SHP77 treated with DMSO at 0.1 percent for 48 hours (cell line): ENCODE measurements around the gene CPXM2.

ENCODE experiments used
- DNase-seq: peaks from one replicate; lab custom pipeline; 2025; lab: John Stamatoyannopoulos, UW

The CPXM2 gene

DNA sequence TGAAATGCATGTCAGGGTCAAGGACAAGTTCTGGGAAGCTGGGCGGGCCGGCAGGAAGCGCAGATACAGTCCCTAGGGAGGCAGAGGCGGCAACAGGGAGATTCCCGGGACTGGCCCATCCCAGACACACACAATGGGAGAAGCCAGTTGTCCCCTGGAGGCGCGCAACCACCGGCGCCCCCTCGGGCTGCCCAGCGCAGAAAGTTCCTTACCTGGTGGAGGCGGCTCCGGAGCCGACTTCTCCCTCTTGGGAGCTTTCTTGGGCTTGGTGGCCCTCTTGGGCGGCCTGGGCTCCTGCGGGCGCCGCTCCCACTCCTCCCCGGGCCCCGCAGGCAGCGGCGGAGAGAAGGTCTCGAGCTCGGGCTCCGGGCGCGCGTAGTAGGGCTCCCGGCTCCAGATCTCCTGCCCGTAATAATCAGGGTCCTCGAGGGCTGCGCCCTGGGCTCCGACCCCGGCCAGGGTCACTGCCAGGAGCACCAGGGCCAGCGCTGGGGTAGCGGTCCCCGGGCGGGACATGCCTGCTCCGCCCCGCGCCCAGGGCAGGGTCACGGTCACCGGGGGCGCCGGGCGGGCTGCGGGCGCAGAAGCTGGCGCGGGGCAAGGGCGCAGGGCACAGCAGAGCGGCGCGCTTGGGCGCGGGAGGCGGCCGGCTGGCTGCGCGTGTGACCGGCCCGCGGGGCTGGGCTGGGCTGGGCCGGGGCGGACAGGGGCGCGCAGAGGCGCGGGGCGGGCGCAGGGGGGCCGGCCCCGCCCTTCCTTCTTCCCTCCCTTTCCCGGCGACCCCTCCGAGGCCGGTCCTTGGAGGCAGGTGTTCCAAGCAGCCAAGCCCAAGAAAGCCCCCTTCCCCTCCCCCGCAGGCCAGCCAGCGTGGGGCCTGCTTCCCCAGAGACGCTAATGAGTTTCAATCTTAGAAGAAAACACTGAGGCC, at the start of gene CPXM2:
Gene CPXM2 (minus strand): TSS at position 664 of the 928 bp plus-strand sequence. CDS start 148 bp downstream, at position 516.
- DNase-seq, result no peak

DNA sequence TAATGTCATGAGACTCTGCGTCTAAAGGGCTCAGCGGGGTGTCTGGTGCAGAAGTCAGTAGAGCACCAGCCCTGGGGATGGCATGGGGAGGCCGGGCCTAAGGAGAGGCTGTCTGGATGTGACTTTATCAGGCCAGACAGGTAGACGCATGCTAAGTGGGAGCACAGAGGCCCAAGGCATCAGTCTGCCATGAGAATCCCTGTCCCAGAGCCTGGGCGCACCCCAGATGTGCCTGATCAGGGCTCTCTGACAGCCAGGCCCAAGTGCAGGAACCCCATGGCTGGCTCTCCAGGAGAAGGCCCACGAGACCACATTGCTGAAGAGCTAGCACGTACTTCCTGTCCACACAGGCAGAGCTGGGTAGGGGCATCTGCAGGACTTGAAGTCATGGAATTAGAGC, 48.0 kb upstream of the CPXM2 start:
- DNase-seq, result no peak

DNA sequence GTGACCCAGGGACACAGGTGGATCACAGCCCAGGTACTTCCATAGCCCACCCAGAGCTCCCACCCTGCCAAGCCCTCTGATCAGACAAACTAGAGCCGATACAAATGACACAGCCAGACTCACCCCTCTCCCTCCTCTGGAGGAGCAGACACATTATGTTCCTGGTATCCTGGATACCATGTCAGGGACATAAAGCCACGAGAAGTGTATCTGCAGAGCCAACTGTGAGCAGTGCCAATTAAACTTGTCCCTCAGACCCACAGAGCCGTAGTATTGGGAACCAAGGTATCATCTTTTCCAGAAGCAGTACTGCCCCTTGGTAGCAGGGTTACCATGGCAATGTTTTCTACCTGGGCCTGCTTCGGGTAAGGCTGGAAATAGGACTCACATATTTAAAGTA, 47.3 kb upstream of the CPXM2 start:
- DNase-seq, result no peak

DNA sequence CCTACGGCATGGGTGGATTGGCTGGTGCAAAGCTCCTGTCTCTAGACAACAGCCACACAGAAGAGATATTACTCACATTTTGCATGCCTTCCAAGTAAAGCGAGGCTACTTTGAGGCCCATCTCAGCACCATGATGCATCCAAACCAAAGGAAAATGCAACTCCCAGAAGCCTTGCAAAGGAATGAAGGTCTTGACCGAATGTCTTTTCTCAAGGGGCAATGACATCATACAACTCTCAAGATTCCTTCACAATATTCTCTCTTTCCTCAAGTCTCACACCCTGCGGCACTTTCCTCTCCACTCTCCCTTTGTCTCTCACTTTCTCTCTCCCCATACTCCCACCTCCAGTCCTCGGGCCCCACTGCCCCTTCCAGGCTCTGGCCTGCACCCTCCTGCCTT, 44.8 kb upstream of the CPXM2 start:
- no peak for DNase-seq

DNA sequence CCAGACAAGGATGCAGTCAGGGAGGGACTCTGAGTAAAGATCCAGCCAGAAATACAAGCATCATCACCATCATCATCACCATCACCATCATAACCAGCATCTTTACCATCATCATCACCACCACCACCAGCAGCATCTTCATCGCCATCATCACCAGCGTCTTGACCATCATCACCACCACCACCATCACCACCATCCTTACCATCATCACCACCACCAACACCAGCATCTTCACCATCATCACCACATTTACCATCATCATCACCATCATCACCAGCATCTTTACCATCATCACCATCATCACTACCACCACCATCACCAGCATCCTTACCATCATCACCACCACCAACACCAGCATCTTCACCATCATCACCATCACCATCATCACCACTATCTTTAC, 44.1 kb upstream of the CPXM2 start:
- DNase-seq, result no peak

DNA sequence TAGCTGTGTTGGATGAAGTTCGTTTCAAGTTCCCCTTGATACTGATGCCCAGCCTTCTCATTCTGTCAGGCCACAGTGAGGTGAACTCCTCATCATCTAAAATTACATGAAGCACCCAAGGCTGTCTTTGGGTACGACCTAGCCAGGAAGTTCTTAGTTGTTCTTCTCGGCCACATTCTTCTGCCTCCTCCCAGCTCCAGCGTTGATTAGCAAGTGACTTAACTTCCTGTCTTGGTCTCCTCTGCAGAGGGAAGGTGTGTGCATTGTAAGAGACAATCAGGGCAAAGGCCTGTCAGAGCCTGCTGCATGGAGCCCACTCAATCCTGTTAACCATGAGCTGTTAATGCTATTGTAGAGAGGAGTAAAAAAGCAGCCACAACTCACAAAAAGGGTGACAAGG, 43.2 kb upstream of the CPXM2 start:
- DNase-seq, result no peak

DNA sequence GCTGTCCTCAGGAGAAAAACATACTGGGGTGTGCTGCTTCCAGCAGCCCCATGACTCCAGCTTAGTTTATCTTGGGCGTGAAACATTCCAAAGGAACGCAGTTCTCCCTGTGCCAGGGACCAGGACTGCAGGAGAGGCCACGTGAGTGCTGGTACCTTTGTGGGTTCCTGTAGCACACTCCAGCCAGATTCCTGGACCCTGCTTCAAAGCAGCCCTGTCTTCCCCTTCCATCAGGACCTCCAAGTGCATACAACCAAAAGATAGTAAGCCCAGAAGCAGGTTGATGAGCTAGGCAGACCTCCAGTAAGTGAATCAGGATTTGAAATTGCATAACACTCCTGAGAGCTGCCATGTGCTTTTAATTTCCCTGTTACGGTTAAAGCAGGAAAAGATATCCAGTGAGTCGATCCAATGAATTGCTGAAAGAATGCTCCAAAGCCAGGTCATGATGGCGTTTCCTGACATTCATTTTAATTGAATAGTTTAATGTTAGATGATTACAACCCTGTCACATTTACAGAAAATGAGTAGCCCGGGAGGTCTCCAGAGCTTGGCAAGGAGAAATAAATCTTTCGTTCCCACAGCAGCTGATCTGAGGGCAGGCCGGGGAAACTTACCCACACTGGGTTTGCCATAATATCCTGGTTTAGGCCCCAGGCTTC, 38.9 kb upstream of the CPXM2 start:
- DNase-seq, result no peak

DNA sequence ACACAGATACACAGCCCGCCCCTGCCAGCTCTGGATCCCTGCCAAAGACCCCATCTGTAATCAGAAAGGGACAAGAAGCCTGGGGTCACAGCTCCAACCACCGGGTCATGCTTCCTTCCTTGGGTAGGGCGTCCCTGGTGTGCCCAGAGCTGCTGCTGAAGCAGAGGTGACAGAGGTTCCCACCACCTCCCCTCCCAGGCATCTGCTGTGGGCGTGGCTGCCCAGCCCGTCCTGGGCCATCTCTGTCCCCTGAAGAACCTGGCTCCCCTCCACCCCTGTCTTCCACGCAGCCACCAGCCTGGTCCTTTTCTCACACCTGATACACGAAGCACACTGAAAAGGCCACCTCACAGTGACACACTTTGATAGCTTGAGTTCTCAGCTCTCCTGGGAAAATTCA, 38.2 kb upstream of the CPXM2 start:
- no peak for DNase-seq

DNA sequence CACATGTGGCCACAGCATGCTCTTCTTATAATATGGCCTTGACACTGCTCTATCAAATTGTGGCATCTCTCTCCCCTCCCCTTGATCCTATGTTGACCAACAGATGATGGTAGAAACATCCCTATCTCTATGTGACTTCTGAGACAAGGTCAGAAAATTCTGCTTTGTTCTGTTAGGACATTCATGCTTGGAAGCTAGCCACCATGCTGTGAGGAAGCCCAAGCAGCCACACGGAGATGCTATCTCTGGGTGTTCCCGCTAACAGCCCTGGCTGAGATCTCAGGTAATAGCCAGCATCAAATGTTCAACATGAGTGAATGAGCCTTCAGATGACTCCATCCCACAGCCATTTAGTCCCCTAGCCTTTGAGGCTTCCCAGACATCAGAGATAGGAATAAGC, 36.8 kb upstream of the CPXM2 start:
- DNase-seq, result no peak

DNA sequence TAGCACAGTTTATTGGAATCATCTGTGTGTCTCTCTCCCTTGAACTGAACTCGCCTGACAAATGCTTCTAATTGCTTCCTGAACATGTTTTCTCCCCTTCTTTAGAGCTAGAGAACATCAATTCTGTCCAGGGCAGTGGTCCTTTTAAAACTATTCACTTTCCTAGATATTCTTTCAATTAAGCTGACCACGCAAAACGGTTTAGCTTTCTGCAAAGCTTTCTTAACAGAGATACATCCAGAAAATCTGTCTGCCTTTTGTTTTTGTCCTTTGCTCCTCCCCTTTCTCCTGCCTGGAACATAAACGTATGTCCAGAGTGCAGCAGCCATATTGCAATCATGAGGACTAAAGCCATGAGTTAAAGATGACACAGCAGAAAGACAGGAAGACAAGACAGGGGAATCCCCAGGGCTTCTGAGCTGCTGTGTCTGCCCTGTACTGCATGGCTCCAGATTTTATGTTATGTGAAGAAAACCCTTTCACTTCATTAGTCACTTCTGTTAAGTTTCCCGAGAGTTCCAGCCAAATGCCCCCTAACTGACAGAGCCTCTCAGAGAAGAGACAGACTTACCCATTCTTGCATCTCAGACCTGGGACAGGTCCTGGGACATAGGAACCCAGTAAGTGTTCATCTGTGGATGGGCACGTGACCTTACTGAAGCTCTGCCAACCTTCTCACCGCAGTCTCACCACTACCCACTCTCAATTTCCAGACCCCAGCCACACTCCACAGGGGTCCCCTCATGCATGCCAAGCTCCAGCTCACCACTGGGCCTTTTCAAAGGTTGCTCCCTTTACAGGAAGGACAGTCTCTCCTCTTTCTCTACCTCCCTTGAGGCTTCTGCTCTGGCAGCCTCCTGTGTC, 35.0 kb upstream of the CPXM2 start:
- no peak for DNase-seq

DNA sequence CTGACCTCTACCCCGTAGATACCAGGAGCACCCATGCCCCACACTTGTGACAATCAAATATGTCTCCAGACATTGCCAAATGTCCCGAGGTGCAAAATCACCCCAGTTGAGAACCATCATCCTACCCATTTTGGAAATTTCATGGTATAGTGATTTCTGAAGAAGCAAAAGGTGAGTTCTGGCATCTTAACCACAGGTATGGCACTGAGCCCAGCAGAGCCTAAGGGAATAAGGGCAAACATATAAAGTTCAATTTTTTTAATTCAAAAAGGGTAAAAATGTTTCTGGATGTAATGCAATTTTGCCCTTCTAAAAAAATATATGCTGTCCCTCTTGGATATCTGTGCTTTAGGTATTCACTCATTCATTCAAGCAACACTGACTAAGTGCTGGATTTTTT, 30.5 kb upstream of the CPXM2 start:
- no peak for DNase-seq

DNA sequence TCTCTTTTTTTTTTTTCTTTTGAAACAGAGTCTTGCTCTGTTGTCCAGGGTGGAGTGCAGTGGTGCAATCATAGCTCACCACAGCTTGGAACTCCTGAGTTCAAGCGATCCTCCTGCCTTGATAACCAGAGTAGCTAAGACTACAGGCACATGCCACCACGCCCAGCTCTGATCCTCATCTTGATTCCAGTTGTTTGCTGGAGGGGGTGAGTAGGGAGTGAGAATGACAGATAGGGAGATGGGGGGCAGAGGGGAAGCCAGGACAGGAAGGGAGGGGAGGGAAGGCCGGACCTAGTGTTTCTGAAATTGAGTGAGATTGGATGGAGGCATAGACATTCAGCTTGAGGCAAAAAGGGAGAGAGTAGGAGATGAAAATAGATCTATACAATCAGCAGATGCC, 25.2 kb upstream of the CPXM2 start:
- DNase-seq, result no peak

DNA sequence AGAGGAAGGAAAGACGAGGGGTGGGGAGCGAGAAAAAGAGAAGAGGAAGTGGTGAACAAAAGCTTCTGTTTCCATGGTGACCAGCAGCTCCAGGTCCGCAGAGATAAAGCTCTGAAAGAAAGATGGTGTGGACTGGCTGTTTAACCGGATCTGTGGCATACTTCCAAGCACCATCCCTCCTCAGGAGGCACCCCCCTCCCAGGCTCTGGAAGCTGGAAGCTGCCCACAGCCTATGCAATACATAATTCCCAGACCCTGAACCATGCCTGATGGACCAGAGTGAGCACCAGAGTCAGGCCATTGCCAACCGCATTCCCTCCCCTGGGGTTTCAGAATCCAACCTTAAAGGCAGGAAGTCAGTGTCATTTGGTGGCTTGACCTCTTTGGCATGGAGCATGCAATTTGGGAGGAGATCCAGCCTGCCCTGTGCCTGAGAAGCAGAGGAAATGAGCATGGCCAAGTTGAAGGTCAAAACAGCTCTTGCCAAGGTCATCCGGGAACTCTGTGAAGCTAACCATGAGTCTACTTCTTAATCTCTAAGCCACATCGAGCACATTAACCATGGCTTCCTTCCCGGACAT, 22.2 kb upstream of the CPXM2 start:
- DNase-seq, result no peak

DNA sequence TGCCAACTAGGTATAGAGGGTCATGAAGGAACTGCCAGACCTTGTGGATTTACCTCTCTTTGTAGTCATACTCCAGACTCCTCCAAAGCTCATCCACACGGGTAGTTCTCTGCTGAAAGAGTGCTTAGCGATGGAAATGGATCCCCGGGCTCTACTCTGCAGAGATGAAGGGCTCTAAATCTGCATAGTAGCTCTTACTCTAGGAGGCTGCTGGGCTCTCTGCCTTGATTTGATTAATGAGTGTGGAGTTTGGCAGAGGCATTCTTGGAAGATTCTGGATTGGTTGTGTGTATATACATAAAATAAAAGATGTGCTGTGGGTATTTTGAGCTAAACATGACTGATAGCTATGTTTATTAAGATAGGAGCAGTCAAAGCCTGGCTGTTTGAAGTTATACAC, 21.3 kb upstream of the CPXM2 start:
- DNase-seq, result no peak

DNA sequence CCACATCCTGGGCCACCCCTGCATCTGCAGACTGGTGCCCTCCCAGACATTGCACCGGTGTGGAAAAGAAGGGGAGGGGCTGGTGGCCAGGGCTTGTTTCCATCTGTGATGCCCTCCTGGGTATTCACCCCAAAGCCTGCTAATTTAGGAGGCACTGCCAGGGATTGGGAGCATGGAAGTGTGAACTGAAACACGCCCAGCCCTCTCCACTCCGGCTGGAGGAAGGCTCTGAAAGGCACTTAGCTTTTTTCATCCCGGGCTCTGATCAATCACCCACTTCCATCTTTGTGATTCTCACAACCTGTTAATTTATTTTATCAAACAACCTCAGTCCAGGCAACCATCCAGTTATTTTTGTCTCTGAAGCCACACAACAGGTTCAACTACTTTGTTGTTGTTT, 20.9 kb upstream of the CPXM2 start:
- no peak for DNase-seq

DNA sequence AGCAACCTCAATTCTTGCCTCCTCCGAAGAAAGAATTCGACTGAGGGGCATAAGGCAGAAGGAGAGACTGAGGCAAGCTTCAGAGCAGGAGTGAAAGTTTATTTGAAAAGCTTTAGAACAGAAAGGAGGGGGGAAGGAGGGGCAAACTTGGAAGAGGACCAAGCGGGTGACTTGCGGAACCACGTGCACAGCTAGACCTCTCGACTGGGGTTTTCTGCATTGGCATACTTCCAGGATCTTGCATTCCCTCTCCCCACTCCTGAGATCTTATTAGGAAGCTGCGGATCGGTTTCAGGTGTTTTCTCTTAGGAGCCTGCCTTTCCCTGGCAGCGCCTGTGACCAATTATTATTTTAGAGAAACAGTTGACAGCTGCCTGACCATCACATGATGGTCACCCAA, 20.3 kb upstream of the CPXM2 start:
- no peak for DNase-seq

DNA sequence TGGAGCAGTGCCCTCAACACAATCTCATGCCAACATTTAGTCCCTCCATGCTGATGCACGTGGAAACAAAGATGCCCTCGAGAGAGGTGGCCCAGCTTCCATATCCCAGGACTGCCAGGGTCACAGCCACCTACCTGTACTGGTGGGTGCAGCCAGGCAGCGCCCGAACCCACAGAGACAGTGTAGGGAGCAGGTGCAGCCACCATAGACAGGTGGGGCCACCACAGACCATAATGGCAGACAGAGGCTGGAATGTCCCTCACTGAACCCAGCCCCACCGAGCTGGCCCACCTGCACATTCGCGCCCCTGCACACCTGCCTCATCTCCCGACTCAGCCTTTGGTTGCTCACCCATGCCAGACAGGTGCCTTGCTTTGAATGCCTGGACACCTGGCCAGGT, 18.3 kb upstream of the CPXM2 start:
- DNase-seq, result no peak

DNA sequence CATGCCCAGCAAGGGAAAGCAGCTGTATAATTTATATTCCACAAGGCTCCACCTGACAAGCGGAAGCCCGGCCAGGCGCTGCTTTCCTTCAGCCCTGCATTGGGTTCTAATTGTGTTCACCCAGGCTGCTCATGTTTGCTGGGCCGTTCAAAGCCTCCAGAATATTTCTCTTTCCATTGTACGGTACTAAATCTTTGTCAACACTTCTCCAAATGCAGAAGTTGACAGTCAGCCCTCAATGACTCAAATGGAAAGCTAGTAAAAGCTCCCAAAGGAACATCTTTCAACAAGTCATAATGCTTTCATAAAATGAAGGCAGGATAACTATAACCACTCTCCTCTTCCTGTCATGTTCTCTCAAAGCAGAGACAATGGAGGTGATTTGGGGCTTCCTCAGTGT, 17.8 kb upstream of the CPXM2 start:
- DNase-seq, result no peak

DNA sequence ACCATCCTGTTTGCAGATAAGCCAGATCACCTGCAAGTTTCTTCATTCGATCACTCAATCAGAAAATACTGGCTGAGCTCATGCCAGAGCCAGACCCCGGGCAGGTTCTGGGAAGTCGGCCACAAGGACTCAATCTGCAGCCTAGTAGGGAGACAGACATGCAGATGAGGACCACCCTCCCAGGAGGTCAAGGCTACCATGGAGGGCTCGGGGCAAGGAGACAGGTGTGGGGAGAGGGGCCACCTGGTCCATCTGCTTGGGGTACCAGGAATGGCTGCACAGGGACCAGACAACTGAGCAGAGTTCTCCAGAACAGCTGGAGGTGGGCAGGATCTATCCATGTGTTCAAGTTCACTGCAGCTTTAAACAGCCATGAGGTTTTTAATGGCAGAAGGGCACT, 16.8 kb upstream of the CPXM2 start:
- no peak for DNase-seq

DNA sequence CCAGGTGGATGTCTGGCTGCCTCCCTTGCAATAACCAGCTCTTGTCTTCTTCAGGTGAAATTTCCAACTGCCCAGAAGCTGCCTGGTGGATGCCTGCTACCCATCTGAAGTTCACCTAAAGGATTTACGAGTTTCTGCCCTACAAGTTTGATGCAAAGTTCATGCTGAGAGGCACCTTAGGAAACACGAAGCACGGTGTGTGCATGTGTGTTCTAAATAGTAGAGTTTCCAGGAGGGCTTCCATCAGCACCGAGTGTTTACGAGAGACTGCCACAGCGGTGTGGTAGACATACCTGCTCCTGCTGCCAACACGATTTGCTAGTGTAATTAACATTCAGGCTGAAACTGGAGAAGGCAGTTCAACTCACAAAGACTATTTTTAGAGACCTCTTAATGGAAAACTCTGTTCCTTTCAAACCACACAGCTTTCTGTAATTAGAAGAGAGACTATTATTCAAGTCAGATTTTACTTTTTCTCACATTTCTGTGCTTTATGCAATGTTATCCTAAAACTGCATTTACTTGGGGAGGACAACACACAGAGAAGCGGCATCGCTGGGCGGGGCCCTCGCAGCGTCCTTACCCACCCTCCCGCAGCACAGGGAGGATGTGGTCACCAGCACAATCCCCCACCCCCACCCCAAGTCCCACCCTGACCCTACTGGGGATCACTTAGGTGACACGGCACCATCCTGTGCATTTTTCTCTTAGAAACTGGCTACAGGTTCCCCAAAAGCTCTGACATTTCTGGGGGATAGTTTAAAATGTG, 15.5 kb upstream of the CPXM2 start:
- DNase-seq, result no peak

DNA sequence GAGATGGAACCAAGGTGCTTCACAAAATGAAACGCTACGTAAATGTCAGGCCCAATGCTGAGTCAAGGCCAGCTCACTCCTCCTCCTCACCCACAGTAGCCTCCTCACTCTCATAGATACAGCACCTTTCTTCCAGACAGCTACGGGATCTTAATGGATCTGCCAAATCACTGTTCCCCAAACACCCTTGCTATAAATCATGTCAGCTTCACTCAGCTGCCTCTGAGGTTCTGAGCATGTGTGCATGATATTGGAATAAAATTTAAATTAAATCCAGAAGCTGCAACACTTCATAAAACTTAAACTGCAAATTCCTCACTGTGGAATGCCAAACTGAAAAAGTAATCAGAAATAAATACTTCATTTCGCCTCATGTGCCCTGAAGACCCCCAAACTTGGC, 14.7 kb upstream of the CPXM2 start:
- DNase-seq, result no peak
